Panc1 (cell line): ENCODE results near the gene CXCR6.

Experiments used
- CTCF ChIP-seq: fragments of 450-650 bp; IDR thresholded peaks from 2 replicates; pipeline ENCODE4 v1.5.1; 2017; ENCODE audit warnings: mild to moderate bottlenecking
- POLR2AphosphoS5 ChIP-seq: IDR thresholded peaks from 2 replicates; pipeline ENCODE4 v1.6.1; 2012; ENCODE audit warnings: mild to moderate bottlenecking, low read depth, low read length, moderate library complexity
- SIN3A ChIP-seq: IDR thresholded peaks from 2 replicates; pipeline ENCODE4 v1.6.1; 2012; ENCODE audit warnings: low read depth, mild to moderate bottlenecking, low read length, moderate library complexity, borderline replicate concordance; ENCODE audit not compliant: insufficient read depth
- TCF7L2 ChIP-seq: IDR thresholded peaks from 2 replicates; pipeline ENCODE4 v1.6.1; 2011; ENCODE audit warnings: mild to moderate bottlenecking, low read depth, low read length, inconsistent platforms

- TF ChIP-seq POLR2AphosphoS5, result no peak
- TF ChIP-seq TCF7L2, result no peak
- TF ChIP-seq SIN3A, result no peak
- no peak for TF ChIP-seq CTCF
Measured at GRCh38 chr3:45986303-45986982, 43.2 kb downstream of the CXCR6 start.
